Fibroblast of lung (primary cell): ENCODE results near the gene GNE. TPM values are rescaled to one million over a fixed set of nuclear protein-coding genes. Genes with fewer than 3 reads are reported as not detected.

Source experiments
- DNase-seq, 2 donors: peaks; one replicate each; pipeline versions ENCODE4 v3.0.0 to v3.0.0-alpha.2; 2010; ENCODE audit warnings: low read depth in 2 of 2
- H2AFZ ChIP-seq: 2 replicates; pipeline ENCODE4 v1.5.1; 2012; ENCODE audit warnings: low read length, control low read depth, inconsistent platforms
- H3K27ac ChIP-seq: 2 replicates; pipeline ENCODE4 v1.5.1; 2011; ENCODE audit warnings: low read length, control low read depth; ENCODE audit not compliant: insufficient read depth
- H3K27me3 ChIP-seq: 2 replicates; pipeline ENCODE4 v1.5.1; 2011; ENCODE audit warnings: mild to moderate bottlenecking, low read length; ENCODE audit not compliant: control insufficient read depth, insufficient read depth
- H3K36me3 ChIP-seq: 2 replicates; pipeline ENCODE4 v1.5.1; 2011; ENCODE audit warnings: low read length; ENCODE audit not compliant: control insufficient read depth, insufficient read depth
- H3K4me1 ChIP-seq: 2 replicates; pipeline ENCODE4 v1.5.1; 2011; ENCODE audit warnings: low read length; ENCODE audit not compliant: control insufficient read depth, insufficient read depth; ENCODE audit errors: extremely low read depth
- H3K4me2 ChIP-seq: 2 replicates; pipeline ENCODE4 v1.5.1; 2011; ENCODE audit warnings: low read length, control low read depth; ENCODE audit not compliant: insufficient read depth; ENCODE audit errors: extremely low read depth
- H3K4me3 ChIP-seq, 4 experiments: fragments of 200-600 bp in 1 of 4; sonication (generic) in 1 of 4; replicated peaks in 1 of 4; 2 replicates each; pipeline ENCODE4 v1.5.1; 2011 to 2016; ENCODE audit warnings: low read length in 4 of 4, low read depth in 3 of 4, mild to moderate bottlenecking in 3 of 4, control low read depth in 2 of 4, inconsistent platforms in 1 of 4, mixed read lengths in 1 of 4; ENCODE audit not compliant: insufficient read depth in 1 of 4; ENCODE audit errors: control extremely low read depth in 1 of 4
- H3K79me2 ChIP-seq: 2 replicates; pipeline ENCODE4 v1.5.1; 2012; ENCODE audit warnings: mild to moderate bottlenecking, low read length, inconsistent platforms; ENCODE audit not compliant: control insufficient read depth, insufficient read depth
- H3K9ac ChIP-seq: 2 replicates; pipeline ENCODE4 v1.5.1; 2011; ENCODE audit warnings: mild to moderate bottlenecking, low read length, control low read depth; ENCODE audit not compliant: insufficient read depth
- H3K9me3 ChIP-seq: 2 replicates; pipeline ENCODE4 v1.5.1; 2012; ENCODE audit warnings: low read depth, low read length; ENCODE audit not compliant: control insufficient read depth, insufficient read depth
- H4K20me1 ChIP-seq: 2 replicates; pipeline ENCODE4 v1.5.1; 2011; ENCODE audit warnings: low read length; ENCODE audit not compliant: control insufficient read depth, insufficient read depth; ENCODE audit errors: extremely low read depth
- CTCF ChIP-seq, 2 donors: IDR thresholded peaks in 1 of 2; conservative IDR thresholded peaks in 1 of 2; 1 replicate in 1 of 2; 2 replicates in 1 of 2; pipeline ENCODE4 v1.5.1; 2011 to 2012; ENCODE audit warnings: low read length in 2 of 2, control low read depth in 1 of 2, inconsistent platforms in 1 of 2, low read depth in 1 of 2, mild to moderate bottlenecking in 1 of 2
- EZH2 ChIP-seq: IDR thresholded peaks from 2 replicates; pipeline ENCODE4 v1.5.1; 2012; ENCODE audit warnings: low read length, control low read depth, mild to moderate bottlenecking; ENCODE audit errors: missing control alignments
- polyA plus RNA-seq, 2 donors: library from polyadenylated mRNA; depleted of rRNA in 1 of 2; stranded (reverse) in 1 of 2; unstranded in 1 of 2; fragments of >200 nt; gene quantifications; 2 replicates each; pipeline ENCODE4 v1.2.1, GENCODE V29; 2011 to 2012; ENCODE audit warnings: missing spikeins in 1 of 2
- total RNA-seq: library from RNA; depleted of rRNA; stranded (reverse); fragments of >200 nt; gene quantifications from 2 replicates; pipeline ENCODE4 v1.2.1, GENCODE V29; 2014

The GNE gene
- total and polyA plus RNA-seq, 2 donors (not counting 1 experiment from before 2014, with no cell fraction given) = 22.1 to 31.2 TPM

DNA sequence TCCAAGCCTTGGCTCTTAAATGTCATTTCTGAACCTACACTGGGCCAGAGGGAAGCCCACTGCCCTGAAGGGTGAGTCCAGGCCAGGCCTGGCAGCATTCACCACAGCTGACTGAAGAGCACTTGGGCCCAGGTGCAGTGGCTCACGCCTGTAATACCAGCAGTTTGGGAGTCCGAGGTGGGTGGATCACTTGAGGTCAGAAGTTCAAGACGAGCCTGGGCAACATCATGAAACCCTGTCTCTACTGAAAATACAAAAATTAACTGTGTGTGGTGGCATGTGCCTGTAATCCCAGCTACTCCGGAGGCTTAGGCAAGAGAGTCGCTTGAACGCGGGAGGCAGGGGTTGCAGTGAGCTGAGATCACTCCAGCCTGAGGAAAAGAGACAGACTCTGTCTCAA is 84.0 kb downstream of the GNE start:
- Histone ChIP-seq H3K79me2 (no peaks in the 10 kb centered on the region), H3K27me3 (no peaks in the 10 kb centered on the region), H3K36me3 (no peaks in the 10 kb centered on the region), H2AFZ (no peak overlapping the region), H3K4me3 (no peak overlapping the region), H3K4me1 (no peaks in the 10 kb centered on the region), H4K20me1 (no peaks in the 10 kb centered on the region), H3K9ac (no peak overlapping the region), H3K27ac (no peak overlapping the region), H3K4me2 (no peak overlapping the region), H3K9me3 (no peaks in the 10 kb centered on the region)
- no peak for DNase-seq
- TF ChIP-seq CTCF (conservative IDR thresholded peaks at IDR 0.05 in 1 of 2, IDR thresholded peaks at IDR 0.05 in 1 of 2; ENCODE audit: low read depth in 1 of 2, low read length in 2 of 2) = no peak

DNA sequence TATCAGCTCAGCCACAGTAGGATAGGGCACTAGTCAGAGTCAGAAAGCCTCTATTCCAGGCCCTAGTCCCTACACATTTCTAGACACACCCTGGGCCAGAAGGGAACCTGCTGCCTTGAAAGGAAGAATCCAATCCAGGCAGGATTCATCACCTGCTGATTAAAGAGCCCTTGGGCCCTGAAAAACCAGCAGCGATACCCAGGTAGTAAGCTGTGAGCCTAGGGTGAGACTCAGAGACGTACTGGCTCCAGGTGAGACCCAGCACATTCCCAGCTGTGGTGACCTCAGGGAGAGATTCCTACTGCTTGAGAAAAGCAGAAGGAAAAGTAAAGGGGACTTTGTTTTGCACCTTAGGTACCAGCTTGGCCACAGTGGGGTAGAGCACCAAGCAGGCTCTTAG is 84.4 kb downstream of the GNE start:
- H3K27ac ChIP-seq = no peak overlapping the region
- H3K36me3 ChIP-seq = no peaks in the 10 kb centered on the region
- no peaks in the 10 kb centered on the region for H3K4me1 ChIP-seq
- H3K27me3 ChIP-seq = no peaks in the 10 kb centered on the region
- TF ChIP-seq CTCF (conservative IDR thresholded peaks at IDR 0.05 in 1 of 2, IDR thresholded peaks at IDR 0.05 in 1 of 2; ENCODE audit: low read depth in 1 of 2, low read length in 2 of 2) = no peak
- no peak for TF ChIP-seq EZH2
- no peaks in the 10 kb centered on the region for H4K20me1 ChIP-seq
- no peaks in the 10 kb centered on the region for H3K79me2 ChIP-seq
- H3K9me3 ChIP-seq = no peaks in the 10 kb centered on the region
- H3K4me2 ChIP-seq = no peak overlapping the region
- no peak overlapping the region for H2AFZ ChIP-seq
- no peak for DNase-seq
- H3K9ac ChIP-seq = no peak overlapping the region
- H3K4me3 ChIP-seq = no peak overlapping the region

GRCh38 chr9:36170531-36170930 is 87.7 kb downstream of the GNE start:
- Histone ChIP-seq H3K27me3 (no peaks in the 10 kb centered on the region), H3K79me2 (no peaks in the 10 kb centered on the region), H3K4me2 (no peak overlapping the region), H3K36me3 (no peaks in the 10 kb centered on the region), H4K20me1 (no peaks in the 10 kb centered on the region), H3K9me3 (no peaks in the 10 kb centered on the region), H3K4me1 (no peaks in the 10 kb centered on the region), H3K9ac (no peak overlapping the region), H2AFZ (no peak overlapping the region), H3K4me3 (no peak overlapping the region), H3K27ac (no peak overlapping the region)
- no peak for DNase-seq
- TF ChIP-seq CTCF (conservative IDR thresholded peaks at IDR 0.05 in 1 of 2, IDR thresholded peaks at IDR 0.05 in 1 of 2; ENCODE audit: low read depth in 1 of 2, low read length in 2 of 2) = no peak
- no peak for TF ChIP-seq EZH2
